ENCODE data around the gene DBNL.

DNA sequence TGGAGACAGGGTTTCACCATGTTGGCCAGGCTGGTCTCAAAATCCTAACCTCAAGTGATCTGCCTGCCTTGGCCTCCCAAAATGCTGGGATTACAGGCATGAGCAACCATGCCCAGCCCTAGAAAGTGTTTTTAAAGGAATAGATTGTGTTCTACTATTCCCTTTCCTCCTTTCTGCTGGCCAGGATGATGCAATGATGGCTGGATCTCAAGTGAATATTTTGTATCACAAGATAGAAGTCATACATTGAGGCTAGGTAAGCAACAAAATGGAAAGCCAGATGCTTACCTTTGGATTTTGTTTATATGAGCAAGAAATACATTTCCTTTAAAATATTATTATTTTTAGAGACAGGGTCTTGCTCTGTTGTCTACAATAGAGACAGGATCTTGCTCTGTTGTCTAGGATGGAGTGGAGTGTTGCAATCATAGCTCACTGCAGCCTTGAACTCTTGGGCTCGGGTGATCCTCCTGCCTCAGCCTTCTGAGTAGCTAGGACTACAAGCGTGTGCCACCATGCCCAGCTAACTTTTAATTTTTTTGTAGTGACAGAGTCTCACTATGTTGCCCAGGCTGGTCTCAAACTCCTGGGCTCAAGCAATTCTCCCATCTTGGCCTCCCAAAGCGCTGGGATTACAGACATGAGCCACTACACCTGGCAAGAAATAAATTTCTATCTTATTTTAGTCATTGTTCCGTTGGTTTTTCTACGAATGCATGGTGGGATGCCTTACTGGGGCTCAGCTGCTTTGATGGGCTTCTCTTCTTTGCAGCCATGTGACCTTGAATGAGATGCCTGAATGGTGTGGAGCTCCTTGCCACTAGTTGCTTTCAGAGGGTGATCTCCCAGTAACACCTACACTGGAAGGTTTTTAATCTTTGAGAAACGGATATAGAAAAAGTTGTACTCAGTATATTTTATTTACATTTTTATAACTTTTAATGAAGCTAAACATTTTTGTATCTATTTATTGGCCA, 53.9 kb downstream of the DBNL start:
- TF ChIP-seq NR2F2 (IDR thresholded peaks at IDR 0.05) (no peak), RAD21 (IDR thresholded peaks at IDR 0.05) (no peak), FOXA2 (IDR thresholded peaks at IDR 0.05) (no peak), YY1 (IDR thresholded peaks at IDR 0.05) (no peak), JUND (IDR thresholded peaks at IDR 0.05) (no peak), TAF1 (conservative IDR thresholded peaks at IDR 0.05) (no peak), FOXA1 (IDR thresholded peaks at IDR 0.05) (no peak), GABPA (IDR thresholded peaks at IDR 0.05 in 1 of 2, conservative IDR thresholded peaks at IDR 0.05 in 1 of 2) (no peak)
- TF ChIP-seq, protein P1, sequence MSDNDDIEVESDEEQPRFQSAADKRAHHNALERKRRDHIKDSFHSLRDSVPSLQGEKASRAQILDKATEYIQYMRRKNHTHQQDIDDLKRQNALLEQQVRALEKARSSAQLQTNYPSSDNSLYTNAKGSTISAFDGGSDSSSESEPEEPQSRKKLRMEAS (IDR thresholded peaks at IDR 0.05), result no peak
- TF ChIP-seq, protein P2, sequence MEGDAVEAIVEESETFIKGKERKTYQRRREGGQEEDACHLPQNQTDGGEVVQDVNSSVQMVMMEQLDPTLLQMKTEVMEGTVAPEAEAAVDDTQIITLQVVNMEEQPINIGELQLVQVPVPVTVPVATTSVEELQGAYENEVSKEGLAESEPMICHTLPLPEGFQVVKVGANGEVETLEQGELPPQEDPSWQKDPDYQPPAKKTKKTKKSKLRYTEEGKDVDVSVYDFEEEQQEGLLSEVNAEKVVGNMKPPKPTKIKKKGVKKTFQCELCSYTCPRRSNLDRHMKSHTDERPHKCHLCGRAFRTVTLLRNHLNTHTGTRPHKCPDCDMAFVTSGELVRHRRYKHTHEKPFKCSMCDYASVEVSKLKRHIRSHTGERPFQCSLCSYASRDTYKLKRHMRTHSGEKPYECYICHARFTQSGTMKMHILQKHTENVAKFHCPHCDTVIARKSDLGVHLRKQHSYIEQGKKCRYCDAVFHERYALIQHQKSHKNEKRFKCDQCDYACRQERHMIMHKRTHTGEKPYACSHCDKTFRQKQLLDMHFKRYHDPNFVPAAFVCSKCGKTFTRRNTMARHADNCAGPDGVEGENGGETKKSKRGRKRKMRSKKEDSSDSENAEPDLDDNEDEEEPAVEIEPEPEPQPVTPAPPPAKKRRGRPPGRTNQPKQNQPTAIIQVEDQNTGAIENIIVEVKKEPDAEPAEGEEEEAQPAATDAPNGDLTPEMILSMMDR (IDR thresholded peaks at IDR 0.05; ENCODE audit: low read depth, low read length, missing input control), result no peak
- TF ChIP-seq, protein P3, sequence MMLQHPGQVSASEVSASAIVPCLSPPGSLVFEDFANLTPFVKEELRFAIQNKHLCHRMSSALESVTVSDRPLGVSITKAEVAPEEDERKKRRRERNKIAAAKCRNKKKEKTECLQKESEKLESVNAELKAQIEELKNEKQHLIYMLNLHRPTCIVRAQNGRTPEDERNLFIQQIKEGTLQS (IDR thresholded peaks at IDR 0.05), result no peak
- TF ChIP-seq, protein P4, sequence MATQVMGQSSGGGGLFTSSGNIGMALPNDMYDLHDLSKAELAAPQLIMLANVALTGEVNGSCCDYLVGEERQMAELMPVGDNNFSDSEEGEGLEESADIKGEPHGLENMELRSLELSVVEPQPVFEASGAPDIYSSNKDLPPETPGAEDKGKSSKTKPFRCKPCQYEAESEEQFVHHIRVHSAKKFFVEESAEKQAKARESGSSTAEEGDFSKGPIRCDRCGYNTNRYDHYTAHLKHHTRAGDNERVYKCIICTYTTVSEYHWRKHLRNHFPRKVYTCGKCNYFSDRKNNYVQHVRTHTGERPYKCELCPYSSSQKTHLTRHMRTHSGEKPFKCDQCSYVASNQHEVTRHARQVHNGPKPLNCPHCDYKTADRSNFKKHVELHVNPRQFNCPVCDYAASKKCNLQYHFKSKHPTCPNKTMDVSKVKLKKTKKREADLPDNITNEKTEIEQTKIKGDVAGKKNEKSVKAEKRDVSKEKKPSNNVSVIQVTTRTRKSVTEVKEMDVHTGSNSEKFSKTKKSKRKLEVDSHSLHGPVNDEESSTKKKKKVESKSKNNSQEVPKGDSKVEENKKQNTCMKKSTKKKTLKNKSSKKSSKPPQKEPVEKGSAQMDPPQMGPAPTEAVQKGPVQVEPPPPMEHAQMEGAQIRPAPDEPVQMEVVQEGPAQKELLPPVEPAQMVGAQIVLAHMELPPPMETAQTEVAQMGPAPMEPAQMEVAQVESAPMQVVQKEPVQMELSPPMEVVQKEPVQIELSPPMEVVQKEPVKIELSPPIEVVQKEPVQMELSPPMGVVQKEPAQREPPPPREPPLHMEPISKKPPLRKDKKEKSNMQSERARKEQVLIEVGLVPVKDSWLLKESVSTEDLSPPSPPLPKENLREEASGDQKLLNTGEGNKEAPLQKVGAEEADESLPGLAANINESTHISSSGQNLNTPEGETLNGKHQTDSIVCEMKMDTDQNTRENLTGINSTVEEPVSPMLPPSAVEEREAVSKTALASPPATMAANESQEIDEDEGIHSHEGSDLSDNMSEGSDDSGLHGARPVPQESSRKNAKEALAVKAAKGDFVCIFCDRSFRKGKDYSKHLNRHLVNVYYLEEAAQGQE (IDR thresholded peaks at IDR 0.05), result no peak

Measured in liver (tissue), 3 donors.